CD4-positive, alpha-beta T cell treated with Interleukin-4 for 4 hours (primary cell): ENCODE data around the gene ANKRD44.

Source experiments
- DNase-seq: peaks from one replicate; pipeline ENCODE4 v3.0.0-alpha.2; 2020

Gene ANKRD44

GRCh38 chr2:197137826-197138477, 172.6 kb downstream of the ANKRD44 start:
- peak; percentile 45 for DNase-seq

DNA sequence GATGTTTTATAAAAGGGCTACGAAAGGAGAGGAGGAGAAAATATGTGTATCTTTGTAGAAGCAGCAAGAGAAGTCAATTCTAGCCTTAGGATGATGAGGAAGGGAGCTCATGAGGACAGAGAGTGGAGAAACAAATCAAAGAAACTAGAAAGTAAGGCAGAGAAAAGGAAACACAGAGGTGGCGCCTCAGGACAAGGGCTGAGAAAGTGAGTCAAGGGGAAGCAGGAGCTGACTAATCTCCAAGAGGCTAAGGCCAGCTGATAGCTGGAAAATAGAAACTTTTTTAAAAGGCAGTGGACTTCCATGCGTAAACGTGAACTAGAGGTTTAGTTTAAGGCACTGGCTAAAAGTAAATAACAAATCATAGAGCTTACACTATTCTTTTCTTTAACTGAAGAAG, 173.3 kb downstream of the ANKRD44 start:
- DNase-seq: no peak

DNA sequence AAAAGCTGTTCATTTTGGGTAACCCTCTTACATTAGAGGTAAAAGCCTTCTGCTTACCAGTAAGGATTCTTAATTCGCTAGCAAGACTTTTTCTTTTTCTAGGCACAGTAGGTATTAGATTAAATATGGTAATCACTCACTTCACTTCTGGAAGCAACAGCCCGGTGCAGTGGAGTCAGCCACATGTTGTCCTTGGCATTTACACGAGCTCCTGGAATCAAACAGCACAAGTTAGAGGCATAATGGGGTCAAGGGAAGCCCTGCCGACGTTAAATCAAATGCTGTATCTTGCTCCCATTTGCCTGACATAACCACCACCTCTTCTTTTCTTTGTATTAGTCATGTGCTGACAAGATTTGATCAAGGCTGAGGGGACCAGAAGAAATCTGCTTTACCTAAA, 174.1 kb downstream of the ANKRD44 start:
- DNase-seq: no peak

DNA sequence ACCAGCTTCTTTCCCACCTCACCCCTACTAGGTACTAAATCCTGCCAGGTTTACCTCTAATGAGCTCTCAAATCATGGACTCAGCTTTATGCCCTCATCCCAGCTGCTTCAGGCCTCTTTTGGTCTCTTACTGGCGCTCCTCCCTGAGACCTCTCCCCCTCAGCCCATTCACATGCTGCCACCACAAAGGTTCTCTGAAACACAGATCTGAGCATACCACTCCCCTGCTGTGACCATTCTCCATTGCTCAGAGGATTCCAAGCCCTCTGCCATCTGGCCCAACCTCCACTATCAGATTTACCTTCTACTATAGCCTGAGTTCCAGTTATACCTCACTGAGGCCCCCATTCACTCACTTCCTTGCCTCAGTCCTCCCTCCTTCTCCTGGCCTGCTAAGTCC, 174.8 kb downstream of the ANKRD44 start:
- no peak for DNase-seq

GRCh38 chr2:197134206-197134605, 176.4 kb downstream of the ANKRD44 start:
- no peak for DNase-seq

- no peak for DNase-seq
Observed at GRCh38 chr2:197131558-197131855, 179.1 kb downstream of the ANKRD44 start.

- DNase-seq: peak; percentile 57
Observed at GRCh38 chr2:197130318-197130717, 180.3 kb downstream of the ANKRD44 start.

GRCh38 chr2:197128897-197129296, 181.7 kb downstream of the ANKRD44 start:
- no peak for DNase-seq

- peak; percentile 52 for DNase-seq
Observed at GRCh38 chr2:197128126-197128525, 182.5 kb downstream of the ANKRD44 start.

DNA sequence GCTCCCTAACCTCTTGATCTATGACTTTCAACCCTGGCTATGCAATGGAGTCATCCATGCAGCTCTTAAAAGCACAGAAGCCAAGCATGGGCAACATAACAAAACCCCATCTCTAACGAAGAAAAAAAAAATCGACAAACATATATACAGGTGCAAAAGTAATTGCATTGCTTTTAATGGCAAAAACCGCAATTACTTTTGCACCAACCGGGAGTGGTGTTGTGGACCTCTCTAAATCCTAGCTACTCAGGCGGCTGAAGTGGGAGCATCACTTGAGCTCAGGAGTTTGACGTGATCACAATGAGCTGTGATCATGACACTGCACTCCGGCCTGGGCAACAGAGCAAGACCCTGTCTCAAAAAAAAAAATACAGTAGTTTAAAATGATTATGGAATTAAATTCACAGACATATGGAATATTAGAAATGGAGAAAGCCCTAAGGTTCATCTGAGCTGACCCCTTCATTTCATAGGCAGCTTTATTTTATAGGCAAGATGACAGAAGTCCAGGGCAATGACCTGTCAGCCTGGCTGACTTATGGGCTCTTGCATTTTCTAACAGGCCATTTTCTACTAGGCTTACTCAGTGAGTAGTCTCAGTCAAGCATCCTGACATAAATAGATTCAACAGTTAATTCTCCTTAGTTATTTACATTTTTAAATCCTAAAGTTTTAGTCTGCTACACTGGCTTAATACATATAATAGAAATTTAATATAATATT, 183.8 kb downstream of the ANKRD44 start:
- DNase-seq: no peak

- DNase-seq: no peak
Observed at GRCh38 chr2:197124639-197125390, 185.8 kb downstream of the ANKRD44 start.

DNA sequence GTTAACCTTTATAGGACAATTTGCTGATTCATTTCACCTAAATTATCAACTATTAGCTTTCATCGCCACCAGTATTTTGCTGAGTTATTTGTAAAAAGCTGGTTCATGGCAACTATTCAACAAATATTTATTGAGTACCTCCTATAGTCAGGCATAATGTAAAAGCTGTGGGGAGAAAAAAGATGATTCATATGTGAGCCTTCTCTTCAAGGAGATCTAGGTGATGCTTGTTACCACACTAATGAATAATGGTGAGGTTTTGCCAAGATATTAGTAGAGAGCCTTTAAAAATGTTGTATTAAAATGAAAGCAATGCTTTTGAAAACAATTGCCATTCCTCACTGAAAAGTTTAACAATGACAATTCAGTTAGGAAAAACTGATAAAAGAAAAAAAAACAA, 187.8 kb downstream of the ANKRD44 start:
- DNase-seq: no peak

DNA sequence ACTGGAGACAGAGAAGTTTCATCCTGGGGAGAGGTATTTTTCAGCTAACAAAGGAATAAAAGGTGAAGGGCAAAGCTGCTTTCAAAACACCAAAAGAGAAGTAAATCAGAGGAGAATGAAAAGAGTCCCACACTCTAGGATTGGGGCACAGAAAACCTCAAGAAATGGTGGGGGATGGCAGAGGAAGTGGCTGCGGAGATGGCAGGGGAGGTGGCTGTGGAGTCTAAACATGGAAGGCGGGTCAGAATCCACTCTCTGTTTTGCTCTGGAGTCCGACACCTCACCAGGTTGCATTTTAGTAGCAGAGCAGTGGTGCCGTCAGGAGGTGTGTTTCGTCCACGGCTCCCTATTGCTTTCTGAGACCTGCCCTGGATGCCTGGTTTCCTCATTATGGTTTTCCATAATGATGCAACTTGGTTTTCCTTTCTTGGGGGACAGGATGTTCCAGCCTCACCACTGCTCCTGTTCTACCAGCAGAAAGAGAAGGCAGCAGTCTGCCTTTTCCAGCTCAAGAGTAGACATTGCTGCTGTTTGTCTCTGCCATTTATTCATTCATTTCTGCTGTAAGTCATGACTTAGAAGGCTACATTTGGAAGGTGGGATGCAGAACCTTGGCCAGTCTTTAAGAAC, 188.7 kb downstream of the ANKRD44 start:
- DNase-seq: no peak

GRCh38 chr2:197121255-197121654, 189.3 kb downstream of the ANKRD44 start:
- peak; percentile 34 for DNase-seq

- no peak for DNase-seq
Observed at GRCh38 chr2:197116306-197116879, 194.2 kb downstream of the ANKRD44 start.

DNA sequence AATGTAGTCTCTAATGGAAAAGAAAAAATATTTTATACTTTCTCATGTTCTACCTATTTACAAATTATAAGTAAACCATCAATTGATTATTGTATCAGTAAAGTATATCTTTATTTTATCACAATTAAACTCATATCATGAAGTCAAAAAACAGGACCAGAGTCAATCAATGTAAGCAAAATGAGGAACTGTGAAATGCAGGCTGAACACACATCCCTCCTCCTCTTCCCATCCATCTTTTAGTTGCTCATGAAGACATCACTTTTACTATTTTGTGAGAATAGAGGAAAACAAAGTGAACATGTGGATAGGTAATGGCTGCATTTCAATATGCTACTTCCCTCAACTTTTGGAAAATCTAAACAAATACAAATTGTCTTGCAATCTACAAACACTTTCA, 195.3 kb downstream of the ANKRD44 start:
- no peak for DNase-seq

- DNase-seq: peak; percentile 38
Observed at GRCh38 chr2:197113275-197113711, 197.3 kb downstream of the ANKRD44 start.

DNA sequence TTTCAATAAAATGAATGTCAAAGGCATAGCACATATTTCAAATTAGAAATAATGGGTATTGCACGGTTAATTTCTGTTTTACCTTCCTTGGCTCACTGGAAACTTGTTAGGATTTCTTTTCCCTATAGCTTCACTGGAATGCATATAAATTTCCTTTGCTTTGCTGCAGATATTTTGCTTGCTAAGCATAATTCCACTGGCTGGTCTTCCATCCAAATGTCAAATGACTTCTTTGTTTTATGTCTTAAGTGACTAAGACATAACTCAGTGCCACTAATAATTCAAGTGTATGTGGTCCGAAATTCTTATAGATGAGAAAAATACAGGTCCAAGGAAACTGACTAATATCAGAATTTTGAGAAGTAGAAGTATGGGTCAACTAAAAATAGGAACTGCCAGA, 201.3 kb downstream of the ANKRD44 start:
- DNase-seq: no peak

- DNase-seq: no peak
Observed at GRCh38 chr2:197108758-197109157, 201.8 kb downstream of the ANKRD44 start.

DNA sequence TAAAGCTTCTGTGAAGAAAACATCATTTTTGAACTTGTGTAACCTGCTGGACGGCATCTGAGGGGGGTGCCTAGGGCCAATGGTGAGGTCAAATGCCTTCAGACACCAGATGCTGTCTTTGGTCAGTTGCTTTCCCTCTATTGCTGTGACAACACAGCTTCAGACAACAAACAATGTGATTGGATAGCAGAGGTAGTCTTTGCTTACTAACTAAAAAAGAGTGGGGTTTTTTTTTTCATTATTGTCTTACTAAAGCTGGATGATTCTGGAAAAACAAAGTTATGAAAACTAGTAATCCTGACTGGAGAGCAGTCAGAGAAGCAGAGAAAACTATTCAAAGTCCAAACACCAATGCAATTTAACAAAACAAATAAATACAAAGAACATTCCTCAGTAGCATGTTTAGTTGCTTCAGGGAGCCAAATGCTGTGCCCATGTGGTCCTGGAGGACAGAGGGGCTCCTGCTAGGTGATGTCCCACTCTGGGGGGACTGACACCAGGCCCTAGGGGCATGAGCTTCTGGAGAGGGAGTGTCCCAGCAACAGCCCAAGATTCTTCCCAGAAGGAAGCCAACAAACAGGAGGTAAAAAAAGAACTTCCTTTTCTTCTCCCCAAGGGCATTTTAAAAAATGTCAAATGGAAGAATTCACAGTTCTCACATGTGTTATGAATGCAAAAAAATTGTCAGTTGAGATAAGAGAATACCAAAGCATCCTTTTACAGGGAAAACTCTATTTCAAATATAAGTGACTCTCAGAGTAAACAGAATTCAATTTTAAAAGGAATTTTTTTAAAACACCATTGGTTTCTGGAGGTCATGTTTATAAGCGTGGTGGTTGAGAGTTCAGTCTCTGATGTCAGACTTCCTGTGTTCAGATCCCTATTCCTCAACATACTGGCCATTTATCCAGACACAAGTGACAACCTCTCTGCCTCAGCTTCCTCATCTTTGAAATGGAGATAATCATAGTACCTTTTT, 203.0 kb downstream of the ANKRD44 start:
- DNase-seq: no peak

DNA sequence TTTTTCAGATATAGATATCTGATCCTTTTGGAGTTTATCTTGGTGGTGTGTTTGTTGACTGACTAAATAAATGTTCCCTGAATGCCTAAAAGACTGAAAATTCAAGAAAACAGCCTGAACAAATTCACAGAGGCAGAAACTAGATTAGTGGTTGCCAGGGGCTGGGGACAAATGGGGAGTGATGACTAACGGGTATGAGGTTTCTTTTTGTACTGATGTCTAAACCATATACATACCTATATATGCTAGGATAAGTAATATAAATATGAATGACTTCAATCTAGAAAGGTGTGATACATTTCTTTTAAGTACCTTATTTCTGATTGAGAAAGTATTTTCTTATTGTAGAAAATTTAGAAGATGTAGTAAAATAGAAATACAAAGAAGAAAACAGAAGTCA, 207.2 kb downstream of the ANKRD44 start:
- DNase-seq: no peak

DNA sequence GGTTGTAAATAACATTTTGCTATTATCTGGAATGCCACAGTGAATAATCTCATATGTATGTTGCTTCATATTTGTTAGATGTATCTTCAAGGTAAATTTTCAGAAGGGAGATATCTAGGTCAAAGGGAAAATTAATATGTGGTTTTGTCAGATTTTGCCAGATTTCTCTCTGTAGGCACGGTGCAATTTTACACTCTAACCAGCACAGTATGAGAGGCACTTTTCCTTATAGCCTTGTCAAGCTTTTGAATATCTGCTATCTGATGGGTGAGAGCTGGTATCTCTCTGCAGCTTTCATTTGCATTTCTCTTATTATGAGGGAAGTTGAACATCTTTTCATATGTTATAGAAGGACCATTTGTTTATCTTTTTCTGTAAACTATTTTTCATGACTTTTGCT, 208.3 kb downstream of the ANKRD44 start:
- no peak for DNase-seq
